Spinal cord (tissue), 10 donors: ENCODE data around the gene RAD17. TPM values are rescaled to one million over a fixed set of nuclear protein-coding genes. Genes with fewer than 3 reads are reported as not detected.
"Not testable (repeated sequence)": the region's sequence is repeated elsewhere in the genome, so short reads cannot be mapped to it uniquely, and the experiment has no call there.

ENCODE experiments used
- DNase-seq, 6 donors: peaks; one replicate each; pipeline versions ENCODE4 v3.0.0 to v3.0.0-alpha.2; 2013 to 2015; ENCODE audit warnings: low spot score in 6 of 6, low read depth in 4 of 6
- H3K27ac ChIP-seq: one replicate; pipeline ENCODE4 v1.5.1; 2013; ENCODE audit warnings: low read depth, low read length, control low read depth
- H3K27me3 ChIP-seq: one replicate; pipeline ENCODE4 v1.6.1; 2013; ENCODE audit warnings: low read length; ENCODE audit not compliant: control insufficient read depth, insufficient read depth
- H3K36me3 ChIP-seq: one replicate; pipeline ENCODE4 v1.6.1; 2013; ENCODE audit warnings: low read length; ENCODE audit not compliant: control insufficient read depth, insufficient read depth
- H3K4me1 ChIP-seq: one replicate; pipeline ENCODE4 v1.6.1; 2013; ENCODE audit warnings: low read length; ENCODE audit not compliant: control insufficient read depth, insufficient read depth
- H3K4me3 ChIP-seq: one replicate; pipeline ENCODE4 v1.5.1; 2013; ENCODE audit warnings: low read depth, low read length, control low read depth
- H3K9me3 ChIP-seq: one replicate; pipeline ENCODE4 v1.6.1; 2013; ENCODE audit warnings: low read length; ENCODE audit not compliant: control insufficient read depth, insufficient read depth
- WGBS: methylation state at CpG from one replicate; pipeline ENCODE4 v1.1.5; 2013; ENCODE audit warnings: missing lambda C conversion rate; ENCODE audit not compliant: insufficient coverage; 5-methylcytosine and 5-hydroxymethylcytosine counted together
- polyA plus RNA-seq, 2 donors: library from polyadenylated mRNA; unstranded; fragments of 120-200 nt; gene quantifications; one replicate each; pipeline ENCODE4 v1.2.1, GENCODE V29; 2013; ENCODE audit not compliant: insufficient read length in 2 of 2
- total RNA-seq, 2 donors: library from RNA; depleted of rRNA in 1 of 2; stranded (reverse); fragments of 120-200 nt in 1 of 2; fragments of >200 nt in 1 of 2; gene quantifications; one replicate each; pipeline versions ENCODE4 v1.2.3 to v1.2.4, GENCODE V29; 2013 to 2014
- donor health status: healthy.

The RAD17 gene
- total and polyA plus RNA-seq, 4 donors, result 25.8 to 31.6 (median 28.2) TPM

DNA sequence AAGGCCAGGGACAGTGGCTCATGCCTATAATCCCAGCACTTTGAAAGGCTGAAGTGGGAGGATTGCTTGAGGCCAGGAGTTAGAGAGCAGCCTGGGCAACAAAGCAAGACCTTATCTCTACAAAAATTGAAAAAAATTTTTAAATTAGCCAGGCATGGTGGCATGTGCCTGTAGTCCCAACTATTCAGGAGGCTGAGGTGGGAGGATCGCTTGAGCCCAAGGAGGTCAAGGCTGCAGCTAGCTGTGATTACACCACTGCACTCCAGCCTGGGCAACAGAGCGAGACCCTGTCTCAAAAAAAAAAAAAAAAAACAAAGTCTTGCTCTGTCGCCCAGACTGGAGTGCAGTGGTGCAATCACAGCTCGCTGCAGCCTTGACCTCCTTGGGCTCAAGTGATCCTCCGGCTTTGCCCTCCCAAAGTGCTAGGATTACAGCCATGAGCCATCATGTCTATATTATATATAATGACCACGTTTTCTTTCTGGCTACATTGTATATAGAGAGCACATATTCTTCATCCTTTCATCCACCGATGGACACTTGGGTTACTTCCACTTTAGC lies 85.9 kb downstream of the RAD17 start:
- H3K9me3 ChIP-seq, H3K4me3 ChIP-seq, H3K4me1 ChIP-seq, H3K27me3 ChIP-seq, DNase-seq, H3K27ac ChIP-seq, H3K36me3 ChIP-seq: not testable (repeated sequence)
- no CpG with 5 or more reads among the region's 7 CpGs for WGBS

DNA sequence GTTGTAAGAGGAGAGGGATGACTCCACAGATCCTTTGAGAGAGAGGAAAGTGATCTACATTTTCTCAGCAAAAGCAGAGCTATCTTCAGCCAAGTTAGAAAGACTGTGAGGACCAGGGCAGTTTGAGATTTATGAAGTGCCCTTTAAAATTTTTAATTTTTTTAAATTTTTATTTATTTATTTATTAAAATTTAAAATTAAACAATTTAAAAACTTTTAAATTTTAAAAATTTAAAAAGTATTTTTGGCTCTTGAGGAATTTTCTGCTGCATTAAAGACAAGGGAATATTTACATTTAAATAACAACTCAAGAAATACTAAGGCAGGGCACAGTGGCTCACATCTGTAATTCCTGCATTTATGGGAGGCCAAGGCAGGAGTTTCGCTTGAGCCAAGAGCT lies 92.6 kb downstream of the RAD17 start:
- no peaks in the 10 kb centered on the region for H3K4me1 ChIP-seq
- H3K27me3 ChIP-seq, result no peaks in the 10 kb centered on the region
- DNase-seq, result no peak
- 90% methylated on average over 1 of the region's 1 CpG for WGBS
- H3K4me3 ChIP-seq, result no peak overlapping the region
- H3K27ac ChIP-seq, result no peak overlapping the region
- H3K36me3 ChIP-seq, result no peaks in the 10 kb centered on the region
- H3K9me3 ChIP-seq, result no peaks in the 10 kb centered on the region

Other genes starting within 250 kb of the RAD17 start
- 10 to 100 TPM; 38.0 to 38.2 TPM for gene CCNB1, start 202.7 kb upstream of the RAD17 start, total RNA-seq
- gene CCNB1, start 202.7 kb upstream of the RAD17 start, polyA plus RNA-seq, result 10 to 100 TPM; 45.0 to 47.2 TPM
- 10 to 100 TPM in 1 of 2 donors, 1 to 10 TPM in 1; 7.9 to 11.8 TPM for gene CENPH, start 180.2 kb upstream of the RAD17 start, total RNA-seq
- gene CENPH, start 180.2 kb upstream of the RAD17 start, polyA plus RNA-seq, result 10 to 100 TPM; 15.3 to 17.8 TPM
- gene CDK7, start 134.9 kb upstream of the RAD17 start, total RNA-seq, result 10 to 100 TPM; 29.9 to 47.6 TPM
- 10 to 100 TPM; 27.0 to 27.3 TPM for gene CDK7, start 134.9 kb upstream of the RAD17 start, polyA plus RNA-seq
- gene CCDC125, start 37.0 kb upstream of the RAD17 start, total RNA-seq, result 1 to 10 TPM; 6.6 to 8.5 TPM
- 1 to 10 TPM; 8.1 to 8.6 TPM for gene CCDC125, start 37.0 kb upstream of the RAD17 start, polyA plus RNA-seq
- 10 to 100 TPM; 43.1 to 54.6 TPM for gene AK6, start 298 bp upstream of the RAD17 start, total RNA-seq
- 10 to 100 TPM; 52.6 to 61.8 TPM for gene AK6, start 298 bp upstream of the RAD17 start, polyA plus RNA-seq
- 10 to 100 TPM; 54.5 to 68.3 TPM for gene TAF9, start 298 bp upstream of the RAD17 start, total RNA-seq
- 10 to 100 TPM; 65.6 to 69.8 TPM for gene TAF9, start 298 bp upstream of the RAD17 start, polyA plus RNA-seq
- gene MARVELD2, start 45.3 kb downstream of the RAD17 start, total RNA-seq, result 10 to 100 TPM in 1 of 2 donors, 1 to 10 TPM in 1; 2.4 to 12.9 TPM
- gene MARVELD2, start 45.3 kb downstream of the RAD17 start, polyA plus RNA-seq, result 1 to 10 TPM; 2.4 to 2.8 TPM
- 10 to 100 TPM; 10.0 to 40.6 TPM for gene OCLN, start 123.0 kb downstream of the RAD17 start, total RNA-seq
- gene OCLN, start 123.0 kb downstream of the RAD17 start, polyA plus RNA-seq, result 1 to 10 TPM; 6.1 to 9.7 TPM
- 10 to 100 TPM; 55.3 to 68.2 TPM for gene GTF2H2C, start 190.4 kb downstream of the RAD17 start, total RNA-seq
- gene GTF2H2C, start 190.4 kb downstream of the RAD17 start, polyA plus RNA-seq, result 10 to 100 TPM; 35.6 to 54.8 TPM